ENCODE results near the gene PLEKHD1.

The PLEKHD1 gene

GRCh38 chr14:69487226-69487625 lies 2.7 kb downstream of the PLEKHD1 start:
- H4K20me1 ChIP-seq (ENCODE audit: control insufficient read depth, insufficient read depth, low read depth, low read length) = 0 out of 2 replicates have a peak, but pooled peaks cover 1% of the 10 kb centered on the region
- no peak overlapping the region for H3K4me2 ChIP-seq (ENCODE audit: low read length)
- H3K27me3 ChIP-seq (ENCODE audit: control insufficient read depth, low read length) = peaks cover 8% of the 10 kb centered on the region
- TF ChIP-seq EZH2phosphoT487 (IDR thresholded peaks at IDR 0.05; ENCODE audit: borderline replicate concordance, low read length) (no peak), CTCF (IDR thresholded peaks at IDR 0.05; ENCODE audit: low read depth, low read length, poor library complexity, severe bottlenecking) (no peak)
- H3K36me3 ChIP-seq (ENCODE audit: control insufficient read depth, low read length) = no peaks in the 10 kb centered on the region
- no peaks in the 10 kb centered on the region; the same call in 1 of the 2 replicates for H3K4me1 ChIP-seq (ENCODE audit: control insufficient read depth, low read length)
- no peaks in the 10 kb centered on the region for H3K9me3 ChIP-seq (ENCODE audit: control insufficient read depth, insufficient read depth, low read length)
- H3K9me2 ChIP-seq (replicated peaks; ENCODE audit: control insufficient read depth, low read length) = no peaks in the 10 kb centered on the region
- H3K79me2 ChIP-seq (ENCODE audit: control insufficient read depth, low read length) = no peaks in the 10 kb centered on the region
- H3F3A ChIP-seq (ENCODE audit: control insufficient read depth, insufficient read depth) = no peaks in the 10 kb centered on the region
- H3K4me3 ChIP-seq (ENCODE audit: low read length) = no peak overlapping the region
- H3K27ac ChIP-seq (ENCODE audit: low read depth, low read length) = no peak overlapping the region

DNA sequence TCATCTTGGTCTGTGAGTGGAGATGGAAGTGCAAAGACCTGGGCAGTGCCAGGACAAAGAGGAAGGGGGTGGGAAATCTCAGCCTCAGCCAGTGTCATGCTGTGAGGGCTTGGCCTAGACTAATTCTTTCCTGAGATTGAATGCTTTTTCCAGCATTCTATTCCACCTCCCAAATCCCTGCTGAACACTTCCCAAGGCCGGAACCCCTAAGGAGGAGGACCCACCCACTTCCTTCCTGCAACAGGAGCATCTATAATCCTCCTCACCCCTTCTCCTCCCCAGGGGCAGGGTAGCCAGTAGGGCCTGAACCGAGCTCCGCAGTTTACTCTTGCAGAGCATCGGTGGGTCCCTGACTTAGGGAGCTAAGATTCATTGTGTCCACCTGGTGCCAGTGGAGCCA lies 3.2 kb downstream of the PLEKHD1 start:
- TF ChIP-seq EZH2phosphoT487 (IDR thresholded peaks at IDR 0.05; ENCODE audit: borderline replicate concordance, low read length) (no peak), CTCF (IDR thresholded peaks at IDR 0.05; ENCODE audit: low read depth, low read length, poor library complexity, severe bottlenecking) (no peak)

GRCh38 chr14:69489495-69489894 lies 5.0 kb downstream of the PLEKHD1 start:
- Histone ChIP-seq H3K4me2 (ENCODE audit: low read length) (no peak overlapping the region), H3K79me2 (ENCODE audit: control insufficient read depth, low read length) (no peaks in the 10 kb centered on the region), H3K9me3 (ENCODE audit: control insufficient read depth, insufficient read depth, low read length) (no peaks in the 10 kb centered on the region), H3K9me2 (replicated peaks; ENCODE audit: control insufficient read depth, low read length) (no peaks in the 10 kb centered on the region), H3K4me1 (ENCODE audit: control insufficient read depth, low read length) (no peaks in the 10 kb centered on the region), H3F3A (ENCODE audit: control insufficient read depth, insufficient read depth) (no peaks in the 10 kb centered on the region), H3K4me3 (ENCODE audit: low read length) (no peak overlapping the region), H3K27ac (ENCODE audit: low read depth, low read length) (no peak overlapping the region), H3K36me3 (ENCODE audit: control insufficient read depth, low read length) (no peaks in the 10 kb centered on the region), H4K20me1 (ENCODE audit: control insufficient read depth, insufficient read depth, low read depth, low read length) (no peaks in the 10 kb centered on the region), H3K27me3 (ENCODE audit: control insufficient read depth, low read length) (peaks cover 5% of the 10 kb centered on the region; the same call in 1 of the 2 replicates)
- TF ChIP-seq CTCF (IDR thresholded peaks at IDR 0.05; ENCODE audit: low read depth, low read length, poor library complexity, severe bottlenecking) (no peak), EZH2phosphoT487 (IDR thresholded peaks at IDR 0.05; ENCODE audit: borderline replicate concordance, low read length) (no peak)

More for the DNA sequence above, 3.2 kb downstream of the PLEKHD1 start:
- no peaks in the 10 kb centered on the region for H4K20me1 ChIP-seq (ENCODE audit: control insufficient read depth, insufficient read depth, low read depth, low read length)
- no peak overlapping the region for H3K27ac ChIP-seq (ENCODE audit: low read depth, low read length)
- H3K79me2 ChIP-seq (ENCODE audit: control insufficient read depth, low read length) = no peaks in the 10 kb centered on the region
- H3K9me2 ChIP-seq (replicated peaks; ENCODE audit: control insufficient read depth, low read length) = no peaks in the 10 kb centered on the region
- H3F3A ChIP-seq (ENCODE audit: control insufficient read depth, insufficient read depth) = no peaks in the 10 kb centered on the region
- H3K4me1 ChIP-seq (ENCODE audit: control insufficient read depth, low read length) = no peaks in the 10 kb centered on the region
- no peaks in the 10 kb centered on the region for H3K36me3 ChIP-seq (ENCODE audit: control insufficient read depth, low read length)
- no peak overlapping the region for H3K4me3 ChIP-seq (ENCODE audit: low read length)
- peaks cover 5% of the 10 kb centered on the region; the same call in 1 of the 2 replicates for H3K27me3 ChIP-seq (ENCODE audit: control insufficient read depth, low read length)
- H3K4me2 ChIP-seq (ENCODE audit: low read length) = no peak overlapping the region
- H3K9me3 ChIP-seq (ENCODE audit: control insufficient read depth, insufficient read depth, low read length) = no peaks in the 10 kb centered on the region
